ENCODE results near the gene SPOCD1.

Gene SPOCD1

DNA sequence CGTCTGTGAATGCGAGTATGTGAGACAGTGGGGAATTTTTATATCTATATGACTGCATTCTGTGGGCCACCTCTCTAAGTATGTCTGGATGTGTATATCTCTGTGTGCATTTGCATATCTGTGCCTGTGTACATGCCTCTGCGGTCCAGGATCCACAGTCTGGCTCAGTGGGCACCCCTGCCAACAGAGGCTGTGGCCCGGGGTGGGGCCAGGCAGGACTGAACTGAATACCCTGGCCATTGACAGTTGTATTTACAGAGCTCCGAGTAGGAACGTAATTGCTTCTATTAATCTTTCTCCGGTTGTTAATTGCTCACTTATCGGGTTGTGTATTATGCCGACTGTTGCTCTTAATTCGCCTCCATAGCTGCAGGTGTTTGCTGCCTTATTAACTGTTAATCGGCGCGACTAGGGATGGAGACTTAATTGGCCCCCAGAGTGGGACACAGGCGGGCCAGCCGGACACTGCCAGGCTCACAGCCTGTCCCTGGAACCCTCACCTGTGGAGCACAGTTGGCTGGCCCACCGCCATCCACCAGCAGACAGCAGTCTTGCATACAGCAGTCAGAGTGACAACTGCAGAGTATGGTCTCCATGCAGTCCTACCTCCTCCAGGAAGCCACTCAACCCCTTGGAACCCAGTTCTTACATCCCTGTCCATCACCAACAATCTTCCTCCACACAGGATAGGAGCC, 29.3 kb downstream of the SPOCD1 start:
- peak; percentile 26 to 68 for DNase-seq

DNA sequence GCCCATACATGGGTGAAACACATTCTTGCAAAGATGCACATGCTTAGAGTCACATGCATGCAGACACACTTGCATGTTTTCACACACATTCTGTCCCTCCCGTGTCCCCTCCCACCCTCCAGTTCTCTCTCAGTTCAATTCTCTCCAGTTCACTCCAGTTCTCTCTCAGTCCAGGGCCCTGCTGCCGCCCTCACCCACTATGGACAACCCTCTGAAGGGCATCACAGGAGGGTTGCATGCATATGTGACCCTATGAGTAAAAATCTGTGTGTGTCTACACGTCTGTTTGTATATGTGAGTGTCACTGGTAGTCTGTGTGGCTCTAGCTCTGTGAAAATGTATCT, 29.9 kb downstream of the SPOCD1 start:
- DNase-seq: no peak

DNA sequence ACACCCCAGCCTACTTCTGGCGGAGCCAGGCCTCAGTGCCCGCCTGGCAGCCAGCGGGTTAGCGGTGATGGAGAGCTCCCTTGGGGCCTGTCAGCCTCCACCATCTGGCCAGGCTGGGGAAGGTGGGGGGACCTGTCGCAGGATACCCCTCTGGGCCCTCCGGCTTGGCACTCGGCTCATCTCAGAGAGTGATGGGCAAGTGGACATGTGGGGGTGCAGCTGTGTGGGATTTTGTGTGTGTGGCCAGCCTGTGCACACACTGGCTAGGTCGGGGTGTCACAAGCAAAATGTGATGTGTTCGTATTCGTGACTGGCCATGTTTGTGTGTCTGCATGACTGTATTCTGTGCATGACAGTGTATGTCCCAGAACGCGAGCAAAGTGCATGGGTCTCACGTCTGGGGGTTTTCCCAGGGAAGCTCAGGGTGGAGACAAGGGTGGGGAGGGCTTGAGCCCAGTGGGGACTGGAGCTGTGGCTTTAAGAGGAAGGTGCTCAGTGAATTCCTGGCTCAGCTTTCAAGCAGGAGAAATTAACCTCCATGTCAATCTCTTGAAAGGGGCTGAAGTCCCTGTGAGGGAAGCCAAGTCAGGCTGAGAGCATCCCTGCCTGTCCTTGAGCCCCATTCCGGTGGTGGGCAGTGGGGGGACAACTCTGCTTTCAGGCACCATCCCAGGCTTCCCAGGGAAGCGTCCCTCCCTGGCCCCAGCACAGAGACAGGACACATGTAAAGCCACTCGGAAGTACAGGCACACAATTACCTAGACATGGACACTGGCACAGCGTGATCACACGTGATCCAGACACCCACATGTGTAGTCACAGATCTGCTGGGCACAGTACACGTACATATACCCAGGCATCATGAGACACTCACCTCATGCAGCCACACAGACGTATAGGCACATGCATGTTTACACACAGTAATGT, 30.5 kb downstream of the SPOCD1 start:
- DNase-seq: no peak

DNA sequence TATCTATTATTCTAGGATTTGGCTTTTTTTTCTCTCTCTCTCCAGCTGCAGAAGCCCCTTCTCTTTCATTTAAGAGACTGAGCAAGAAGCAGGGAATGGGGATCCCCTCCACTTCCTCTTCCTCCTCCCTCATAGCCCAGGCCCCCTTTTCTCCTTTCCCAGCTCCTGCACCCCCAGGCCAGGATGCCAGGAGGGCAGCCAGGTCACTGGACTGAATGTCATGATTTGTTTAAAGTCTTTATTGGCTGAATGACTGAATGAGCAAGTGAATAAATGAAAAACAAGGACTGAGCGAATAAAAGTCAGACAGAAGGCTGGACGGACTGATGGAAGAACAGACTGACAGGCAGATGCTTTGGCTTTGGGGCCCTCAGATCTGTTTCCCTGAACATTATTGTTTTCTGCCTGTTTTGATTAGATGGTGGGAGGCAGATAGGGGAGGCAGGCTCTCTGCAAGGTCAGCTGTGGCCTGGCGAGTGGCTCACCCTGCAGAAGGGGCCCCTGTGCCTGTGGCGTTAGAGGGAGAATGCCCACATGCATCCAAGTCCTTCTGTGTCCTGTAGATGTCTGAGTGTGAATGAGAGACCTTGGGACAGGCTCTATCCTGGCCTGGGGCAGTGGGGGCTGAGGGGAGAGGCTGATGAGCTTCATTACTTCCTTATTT, 31.3 kb downstream of the SPOCD1 start:
- no peak for DNase-seq

DNA sequence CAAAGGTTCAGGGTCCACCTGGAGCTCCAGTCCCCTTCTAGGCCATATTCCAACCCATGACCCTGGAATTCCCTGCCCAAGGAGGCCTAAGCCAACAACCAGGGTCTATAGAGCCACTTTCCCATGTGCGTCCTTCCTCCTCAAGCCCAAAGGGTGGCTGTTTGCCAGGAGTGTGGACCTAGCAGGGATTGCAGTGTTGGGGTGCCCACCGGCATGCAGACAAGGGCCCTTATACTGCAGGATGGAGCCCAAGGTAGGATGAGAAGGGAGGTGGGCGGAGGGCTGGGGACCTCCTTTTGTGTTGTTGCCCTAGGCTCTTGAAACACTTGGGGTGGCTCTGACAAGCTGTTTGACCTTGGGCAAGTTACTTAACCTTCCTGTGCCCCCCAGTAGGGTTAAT, 32.0 kb downstream of the SPOCD1 start:
- no peak for DNase-seq

DNA sequence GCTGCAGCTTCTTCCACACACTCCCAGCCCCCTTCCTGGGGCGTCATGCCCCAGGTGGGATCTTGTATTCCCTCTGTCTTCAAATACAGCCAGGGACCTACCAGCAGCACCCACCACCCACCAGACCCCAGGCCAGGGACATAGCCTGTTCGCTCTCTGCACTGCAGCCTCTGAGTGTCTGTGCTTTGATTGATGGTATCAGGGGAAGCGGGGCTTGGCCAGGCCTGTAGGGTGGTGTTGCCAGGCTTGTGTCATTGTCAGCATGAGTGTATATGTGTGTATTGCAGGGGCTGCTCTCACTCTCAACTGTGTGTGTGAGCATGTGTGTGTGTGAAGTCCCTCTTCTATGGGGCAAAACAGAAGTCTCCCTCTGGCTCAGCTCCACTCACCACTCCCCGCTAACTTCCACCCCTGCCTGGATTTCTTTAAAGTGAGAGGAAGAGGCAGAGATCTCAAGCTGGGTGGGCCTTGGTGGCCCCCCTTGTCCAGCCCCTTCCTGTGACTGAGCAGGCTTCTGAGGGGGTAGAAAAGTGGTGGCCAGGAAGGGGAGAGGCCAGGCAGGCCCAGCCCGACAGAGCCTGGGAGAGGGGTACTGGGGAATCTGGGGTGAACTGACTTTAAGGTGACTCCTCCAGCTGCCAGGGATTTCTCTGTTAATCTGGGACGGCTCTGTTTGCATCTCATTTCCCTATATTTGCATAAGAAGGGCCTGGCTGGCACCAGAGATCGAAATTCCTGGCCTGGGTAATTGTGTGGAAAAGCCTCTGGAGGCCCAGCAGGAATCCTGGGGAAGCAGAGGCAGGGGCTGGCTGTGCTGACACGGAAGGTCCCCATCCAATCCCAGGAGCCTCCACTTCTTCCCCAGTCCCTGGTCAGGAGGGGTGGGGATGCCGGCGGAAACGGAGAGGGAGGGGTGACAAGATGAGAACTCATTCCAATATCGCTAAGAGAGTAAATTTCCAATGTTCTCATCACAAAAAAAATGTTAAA, 33.1 kb downstream of the SPOCD1 start:
- no peak for DNase-seq

DNA sequence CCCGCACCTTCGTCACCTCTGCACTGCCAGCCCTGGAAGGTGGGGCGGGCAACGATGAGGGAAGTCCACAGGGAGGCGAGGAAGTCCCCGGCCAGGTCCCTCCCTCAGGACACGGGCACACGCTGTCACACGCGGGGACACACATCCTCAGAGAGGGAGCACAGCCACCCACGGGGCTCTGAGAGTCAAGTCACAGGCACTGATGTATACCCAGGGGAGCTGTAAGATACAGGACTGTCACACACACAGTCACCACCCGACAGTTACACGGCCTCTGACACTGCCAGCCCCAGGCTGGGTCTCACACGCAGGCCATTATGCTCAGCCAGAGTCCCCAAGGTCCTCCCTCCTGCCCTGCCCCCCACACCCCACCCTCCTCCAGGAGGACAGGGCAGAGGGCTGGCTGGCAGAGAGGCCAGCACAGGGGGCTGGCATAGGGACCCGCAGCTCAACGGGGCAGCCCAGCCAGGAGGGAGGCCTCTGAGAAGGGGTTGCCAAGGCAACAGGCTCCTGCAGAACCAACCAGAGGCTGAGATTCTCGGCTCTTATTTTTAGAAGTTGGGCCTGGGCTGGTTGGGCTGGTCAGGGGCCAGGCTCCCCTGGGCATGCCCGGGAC, 34.0 kb downstream of the SPOCD1 start:
- no peak for DNase-seq

DNA sequence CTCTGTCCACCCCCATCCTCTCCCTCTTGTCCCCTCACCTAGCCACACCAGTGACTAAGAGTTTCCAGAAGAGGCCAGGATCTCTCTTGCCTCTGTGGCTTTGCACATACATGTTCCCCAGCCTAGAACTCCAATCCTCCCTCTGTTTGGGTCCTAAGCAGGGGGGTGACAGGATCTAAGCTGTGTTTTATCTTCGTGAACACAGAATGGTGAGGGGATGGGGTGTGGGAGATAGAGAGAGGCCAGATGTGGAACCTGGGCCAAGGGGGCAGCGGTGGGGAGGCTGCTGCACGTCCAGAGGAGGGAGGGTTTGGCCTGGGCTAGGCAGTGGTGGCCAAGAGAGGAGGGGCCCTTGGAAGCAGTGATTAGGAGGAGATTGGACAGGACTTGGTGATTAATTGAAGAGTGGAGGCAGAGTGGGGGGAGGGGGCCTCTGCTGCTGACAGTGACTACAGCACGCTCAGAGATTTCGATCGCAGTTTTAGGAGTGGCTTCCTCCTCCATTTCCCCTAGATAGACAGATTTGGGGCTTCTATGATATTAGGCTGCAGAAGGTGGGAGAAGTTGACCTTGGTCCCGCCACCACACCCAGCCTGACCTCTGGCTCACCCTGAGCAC, 34.6 kb downstream of the SPOCD1 start:
- DNase-seq: no peak

DNA sequence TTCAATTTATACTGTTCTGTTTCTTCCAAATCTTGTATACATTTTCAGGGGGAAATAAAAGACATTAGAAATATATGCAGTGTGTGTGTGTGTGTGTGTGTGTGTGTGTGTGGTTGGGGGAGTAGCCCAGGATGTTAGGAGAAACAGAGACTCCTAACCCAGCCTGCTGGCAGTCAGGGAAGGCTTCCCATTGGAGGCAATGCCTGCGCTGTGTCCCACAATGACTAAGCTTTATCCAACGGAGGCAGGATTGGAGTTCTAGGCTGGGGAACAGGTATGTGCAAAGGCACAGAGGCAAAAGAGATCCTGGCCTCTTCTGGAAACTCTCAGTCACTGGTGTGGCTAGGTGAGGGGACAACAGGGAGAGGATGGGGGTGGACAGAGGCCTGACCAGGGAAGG, 35.2 kb downstream of the SPOCD1 start:
- DNase-seq: no peak

DNA sequence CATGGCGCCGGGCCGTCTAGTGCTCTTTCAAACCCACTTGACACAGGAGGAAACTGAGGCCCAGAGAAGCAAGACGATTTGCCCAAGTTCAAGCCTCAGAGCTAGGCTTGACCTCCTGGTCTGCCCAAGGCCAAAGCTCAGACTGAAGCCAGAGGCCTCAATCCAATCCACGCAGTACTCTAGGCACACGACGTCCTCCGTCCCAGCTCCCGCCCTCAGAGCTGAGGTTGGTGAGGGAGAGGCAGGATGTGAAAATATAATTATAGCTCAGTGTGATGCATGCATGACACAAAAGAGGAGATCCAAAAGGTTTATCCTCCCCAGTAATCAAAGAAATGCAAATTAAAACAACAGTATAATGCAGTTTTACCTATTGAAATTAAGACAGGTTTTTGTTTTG, 36.1 kb downstream of the SPOCD1 start:
- no peak for DNase-seq

DNA sequence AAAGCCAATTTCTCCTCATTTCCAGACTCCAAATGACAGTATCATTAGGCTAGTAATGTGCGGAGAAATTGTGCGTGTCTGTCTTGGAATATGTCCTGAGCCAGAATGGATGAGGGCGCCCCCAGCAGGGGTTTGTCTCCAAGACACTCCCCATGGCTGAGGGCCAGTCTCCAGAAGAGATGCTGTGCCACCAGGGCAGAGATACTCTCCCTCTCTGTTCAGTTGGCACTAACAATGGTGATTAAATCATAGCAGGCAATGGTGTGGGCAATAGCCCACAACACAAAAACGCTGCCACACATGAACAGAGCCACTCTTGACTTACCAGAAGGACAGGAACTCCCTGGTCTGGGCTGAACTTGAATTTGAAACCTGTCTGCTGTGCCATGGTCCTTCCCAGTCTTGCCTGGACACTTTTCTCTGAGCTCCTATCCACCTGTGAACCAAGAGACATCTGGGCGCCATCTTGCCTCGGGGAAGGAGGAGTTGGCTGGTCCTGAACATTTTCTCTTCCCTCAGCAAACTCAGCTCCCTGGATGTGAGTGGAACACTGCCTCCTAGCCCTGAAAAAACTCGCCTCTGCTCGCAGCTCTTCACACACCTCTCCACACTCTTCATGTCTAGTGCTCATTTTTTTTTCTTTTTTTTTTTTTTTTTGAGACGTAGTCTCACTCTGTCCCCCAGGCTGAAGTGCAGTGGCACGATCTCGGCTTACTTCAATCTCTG, 36.9 kb downstream of the SPOCD1 start:
- no peak for DNase-seq

DNA sequence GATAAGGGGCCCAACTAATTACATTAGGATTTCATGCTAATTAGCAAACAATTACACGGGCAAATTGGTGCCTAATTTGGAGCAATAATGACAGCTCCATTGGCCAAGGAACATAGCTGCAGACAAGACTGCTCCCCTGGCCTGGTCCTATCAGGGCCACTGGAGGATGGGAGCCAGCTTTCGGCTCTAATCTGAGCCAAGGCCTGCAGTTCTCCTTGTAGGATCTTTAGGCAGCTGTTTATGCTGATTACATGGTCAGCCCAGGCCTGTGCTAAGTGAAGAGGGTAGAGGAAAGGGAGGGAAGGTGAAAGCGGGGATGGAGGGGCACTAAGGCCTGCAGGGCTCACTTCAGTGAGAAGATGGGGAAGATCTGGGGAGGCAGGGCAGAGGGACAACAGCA, 39.3 kb downstream of the SPOCD1 start:
- DNase-seq: no peak

DNA sequence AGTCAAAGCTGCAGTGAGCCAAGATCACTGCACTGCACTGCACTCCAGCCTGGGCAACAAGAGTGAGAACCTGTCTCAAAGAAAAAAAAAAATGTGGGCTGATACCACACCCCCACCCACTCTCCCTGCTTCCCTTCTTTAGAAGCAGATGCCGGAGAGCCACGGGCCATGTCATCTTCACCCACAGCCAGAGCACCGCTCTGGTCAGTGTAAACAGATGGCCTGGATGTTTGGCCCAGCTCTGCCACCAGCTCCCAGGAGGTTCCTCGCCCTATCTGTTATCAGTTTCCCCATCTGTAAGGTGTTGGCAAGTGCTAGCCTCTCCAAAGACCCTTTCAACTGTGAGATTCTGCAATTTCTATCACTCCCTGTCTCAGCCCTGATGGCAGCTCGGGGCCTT, 39.8 kb downstream of the SPOCD1 start:
- DNase-seq: no peak

DNA sequence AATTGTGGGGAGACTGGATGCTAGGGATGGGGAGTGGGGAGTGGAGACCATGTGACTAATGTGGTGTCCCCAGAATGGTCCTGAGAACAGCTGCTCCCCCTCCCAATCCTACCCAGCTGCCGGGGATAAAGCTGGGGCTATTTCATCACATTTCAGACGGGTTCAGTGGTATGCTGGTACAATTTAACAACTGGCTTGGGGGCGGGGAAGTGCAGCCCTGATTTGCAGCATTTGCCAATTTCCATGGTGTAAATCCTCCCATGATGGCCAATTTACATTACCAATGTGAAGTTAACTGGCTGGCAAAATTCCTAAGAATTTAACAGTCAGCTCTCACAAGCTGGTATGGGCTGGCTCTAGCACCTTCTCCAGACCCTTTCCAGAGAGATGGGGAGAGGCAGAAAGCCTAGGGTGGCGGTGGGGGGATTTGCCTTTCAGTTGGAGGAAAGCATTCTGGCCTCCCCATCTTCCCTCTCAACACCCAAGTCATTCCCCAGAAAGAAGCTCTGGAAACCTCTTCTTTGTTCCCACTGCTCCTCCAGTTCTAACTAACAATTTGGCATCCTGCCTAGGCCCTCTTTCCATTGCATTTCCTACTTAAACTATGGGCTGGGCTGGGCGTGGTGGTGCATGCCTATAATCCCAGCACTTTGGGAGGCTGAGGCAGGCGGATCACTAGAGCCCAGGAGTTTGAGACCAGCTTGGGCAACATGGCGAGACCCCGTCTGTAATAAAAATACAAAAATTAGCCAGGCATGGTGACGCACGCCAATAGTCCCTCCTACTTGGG, 40.4 kb downstream of the SPOCD1 start:
- no peak for DNase-seq

DNA sequence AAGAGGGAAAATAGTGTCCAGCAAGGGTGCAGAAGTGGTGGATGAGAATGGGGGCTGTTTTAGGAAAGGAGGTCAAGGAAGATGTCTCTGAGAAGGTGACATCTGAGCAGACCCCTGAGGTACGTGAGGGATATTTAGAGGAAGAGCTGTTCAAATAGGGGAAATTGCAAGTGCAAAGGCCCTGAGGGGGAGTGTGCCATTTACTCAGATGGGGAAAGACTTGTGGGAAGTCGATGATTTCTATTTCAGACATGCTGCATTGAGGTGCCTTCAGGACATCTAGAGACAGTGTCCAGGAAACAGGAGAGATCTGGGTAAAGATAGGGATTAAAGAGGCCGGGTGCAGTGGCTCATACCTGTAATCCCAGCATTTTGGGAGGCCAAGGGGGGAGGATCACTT, 41.3 kb downstream of the SPOCD1 start:
- no peak for DNase-seq

DNA sequence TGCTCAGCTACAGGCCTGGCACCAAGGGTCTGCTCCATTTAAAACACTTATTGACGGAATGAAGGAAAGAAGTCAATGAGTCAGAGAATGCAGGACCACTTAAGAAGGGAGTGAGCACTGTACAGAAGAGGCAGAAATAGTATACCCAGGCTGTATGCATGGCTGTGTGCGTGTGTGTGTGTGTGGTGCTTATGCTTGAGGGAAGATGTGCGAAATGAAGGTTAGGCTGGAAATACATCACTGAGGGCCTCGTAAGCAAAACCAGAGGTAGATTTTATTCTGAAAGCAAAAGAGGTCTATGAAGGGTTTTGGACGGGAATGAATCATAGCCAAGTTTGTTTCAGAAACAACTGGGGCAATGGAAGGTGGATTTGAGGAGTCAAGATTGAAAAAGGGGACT, 42.0 kb downstream of the SPOCD1 start:
- no peak for DNase-seq

DNA sequence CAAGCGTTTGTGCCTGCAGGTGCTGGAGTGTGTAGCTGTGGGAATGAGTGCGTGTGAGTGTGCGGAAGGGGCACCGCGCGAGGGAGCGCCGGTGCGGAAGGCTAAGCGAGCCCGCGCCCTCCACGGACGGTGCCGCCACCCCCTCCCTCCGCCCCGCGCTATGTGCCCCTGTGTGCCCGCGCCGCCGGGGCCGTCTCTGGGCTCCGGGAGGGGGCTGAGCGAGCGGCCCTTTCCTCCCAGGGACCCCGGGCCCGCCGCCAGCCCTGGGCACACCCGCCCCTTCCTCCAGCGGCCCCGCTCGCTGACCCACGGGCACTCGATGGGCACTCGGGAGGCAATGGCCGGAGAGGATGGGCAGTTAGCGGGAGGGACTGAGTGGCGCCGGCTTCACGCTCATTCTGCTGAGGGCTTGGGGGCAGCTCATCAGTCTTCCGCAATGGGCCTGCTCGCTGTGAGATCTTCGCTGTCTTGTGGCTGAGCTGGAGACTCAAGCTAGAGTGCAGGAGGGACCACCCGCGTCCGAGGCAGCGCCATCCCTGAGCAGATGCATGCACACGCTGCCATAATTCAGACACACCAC, 43.1 kb downstream of the SPOCD1 start:
- no peak for DNase-seq

DNA sequence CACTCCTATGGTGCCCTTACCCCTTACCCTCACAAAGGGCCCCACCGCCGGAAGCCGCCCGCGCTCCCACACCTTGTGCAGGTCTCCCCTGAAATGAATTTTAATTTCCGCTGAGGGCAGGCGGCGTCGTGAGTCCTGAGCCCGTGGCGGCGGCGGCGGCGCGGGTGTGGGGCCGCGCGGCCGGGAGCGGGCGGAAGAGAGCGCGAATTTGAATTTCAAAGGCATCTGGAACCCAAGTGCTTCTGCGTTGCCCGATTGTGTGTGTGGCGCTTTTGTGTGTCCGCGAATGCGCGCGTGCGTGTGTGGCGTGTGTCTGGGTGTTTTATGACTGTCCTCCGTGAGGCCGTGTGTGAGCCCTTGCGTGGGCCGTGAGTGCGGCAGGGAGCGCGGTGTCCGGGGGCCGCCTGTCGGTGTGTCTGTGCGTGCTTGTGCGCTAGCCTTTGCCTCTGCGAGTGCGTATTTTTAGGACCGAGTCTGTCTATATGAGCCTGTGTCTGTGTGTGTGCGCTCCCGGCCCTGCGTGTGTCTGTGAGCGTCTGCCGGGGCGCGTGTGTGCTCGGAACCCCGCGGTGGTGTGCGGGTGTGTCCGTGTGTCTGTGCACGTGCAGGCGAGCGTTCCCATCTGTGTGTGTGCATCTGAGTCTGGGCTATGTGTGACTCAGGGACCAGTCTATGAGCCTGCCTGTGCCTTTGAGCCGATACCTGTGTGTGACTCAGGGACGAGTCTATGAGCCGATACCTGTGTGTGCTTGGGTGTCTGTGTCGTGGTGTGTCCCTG, 43.7 kb downstream of the SPOCD1 start:
- no peak for DNase-seq
